Esophagus squamous epithelium (tissue), 4 donors: ENCODE measurements around the gene TRPV2.

ENCODE experiments used
- POLR2A ChIP-seq, 4 donors: fragments of 450-650 bp; IDR thresholded peaks; one replicate each; pipeline ENCODE4 v1.6.1; 2017; ENCODE audit warnings: antibody characterized with exemption in 4 of 4, mild to moderate bottlenecking in 4 of 4, moderate library complexity in 3 of 4
- TF ChIP-seq, protein P1 (sequence below), 6 experiments: fragments of 450-650 bp in 4 of 6; fragments of 200-600 bp in 2 of 6; sonication (generic) in 2 of 6; IDR thresholded peaks; one replicate each; pipeline ENCODE4 v1.5.1; 2016 to 2019; ENCODE audit warnings: antibody characterized with exemption in 6 of 6, mild to moderate bottlenecking in 4 of 6, moderate library complexity in 4 of 6

- TF ChIP-seq, protein P1, sequence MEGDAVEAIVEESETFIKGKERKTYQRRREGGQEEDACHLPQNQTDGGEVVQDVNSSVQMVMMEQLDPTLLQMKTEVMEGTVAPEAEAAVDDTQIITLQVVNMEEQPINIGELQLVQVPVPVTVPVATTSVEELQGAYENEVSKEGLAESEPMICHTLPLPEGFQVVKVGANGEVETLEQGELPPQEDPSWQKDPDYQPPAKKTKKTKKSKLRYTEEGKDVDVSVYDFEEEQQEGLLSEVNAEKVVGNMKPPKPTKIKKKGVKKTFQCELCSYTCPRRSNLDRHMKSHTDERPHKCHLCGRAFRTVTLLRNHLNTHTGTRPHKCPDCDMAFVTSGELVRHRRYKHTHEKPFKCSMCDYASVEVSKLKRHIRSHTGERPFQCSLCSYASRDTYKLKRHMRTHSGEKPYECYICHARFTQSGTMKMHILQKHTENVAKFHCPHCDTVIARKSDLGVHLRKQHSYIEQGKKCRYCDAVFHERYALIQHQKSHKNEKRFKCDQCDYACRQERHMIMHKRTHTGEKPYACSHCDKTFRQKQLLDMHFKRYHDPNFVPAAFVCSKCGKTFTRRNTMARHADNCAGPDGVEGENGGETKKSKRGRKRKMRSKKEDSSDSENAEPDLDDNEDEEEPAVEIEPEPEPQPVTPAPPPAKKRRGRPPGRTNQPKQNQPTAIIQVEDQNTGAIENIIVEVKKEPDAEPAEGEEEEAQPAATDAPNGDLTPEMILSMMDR (IDR thresholded peaks at IDR 0.05) = no peak
- no peak for TF ChIP-seq POLR2A (IDR thresholded peaks at IDR 0.05)
Measured at GRCh38 chr17:16449121-16449570, 33.8 kb downstream of the TRPV2 start.
